GM12878 (cell line): ENCODE measurements around the gene KIRREL2. TPM values are rescaled to one million over a fixed set of nuclear protein-coding genes. Genes with fewer than 3 reads are reported as not detected.

Experiments
- ATAC-seq: fragments of 200-7000 bp; cut with Tn5 transposase; 3 replicates; pipeline ENCODE4 v1.9.1; 2020; ENCODE audit warnings: mild to moderate bottlenecking, moderate library complexity
- BruUV-seq: library from RNA; stranded (reverse); fragments of 400-500 nt; replicated peaks from 2 replicates; lab custom pipeline; 2021; lab: Mats Ljungman, UMichigan
- CTCF ChIA-PET: fragments of 300-600 bp; sonication (Branson Sonifier 250); formaldehyde crosslinking; extraction: SDS; loops from one replicate; lab custom pipeline; 2021; ENCODE audit warnings: inconsistent platforms; lab: Yijun Ruan, JAX
- POLR2A ChIA-PET: fragments of 350-600 bp; formaldehyde crosslinking; extraction: SDS; loops from one replicate; lab custom pipeline; 2021; ENCODE audit warnings: inconsistent platforms; lab: Charles Lee
- RAD21 ChIA-PET: fragments of 300-600 bp; sonication (Branson Sonifier 250); formaldehyde crosslinking; loops from one replicate; lab custom pipeline; 2023; ENCODE audit warnings: antibody characterized with exemption; ENCODE audit not compliant: unreplicated experiment; lab: Charles Lee
- SMC1A ChIA-PET: fragments of 300-600 bp; sonication (Branson Sonifier 250); formaldehyde crosslinking; loops from one replicate; lab custom pipeline; 2023; ENCODE audit not compliant: unreplicated experiment, uncharacterized antibody; lab: Charles Lee
- DNase-seq: peaks from one replicate; pipeline ENCODE4 v3.0.0-alpha.2; 2011; ENCODE audit warnings: low read depth, low spot score
- FAIRE-seq: peaks from 3 replicates; lab custom pipeline; 2011; peaks lifted over from hg19 to GRCh38; lab: Jason Lieb, UNC
- H2AFZ ChIP-seq: 2 replicates; pipeline ENCODE4 v1.6.0; 2011; ENCODE audit warnings: low read depth, low read length, control low read depth; ENCODE audit not compliant: control insufficient read depth
- H3K27ac ChIP-seq: 2 replicates; pipeline ENCODE4 v1.5.1; 2011; ENCODE audit warnings: control low read depth; ENCODE audit not compliant: control insufficient read depth, insufficient read depth
- H3K27me3 ChIP-seq, 2 experiments: replicated peaks in 1 of 2; 2 replicates each; pipeline versions ENCODE4 v1.6.0 to v1.6.1; 2011; ENCODE audit warnings: low read length in 1 of 2; ENCODE audit not compliant: control insufficient read depth in 2 of 2, insufficient read depth in 2 of 2
- H3K36me3 ChIP-seq, 2 experiments: 2 replicates each; pipeline ENCODE4 v1.5.1; 2011; ENCODE audit warnings: low read length in 1 of 2; ENCODE audit not compliant: control insufficient read depth in 2 of 2, insufficient read depth in 2 of 2
- H3K4me1 ChIP-seq: 2 replicates; pipeline ENCODE4 v1.6.1; 2011; ENCODE audit warnings: mild to moderate bottlenecking, low read length, moderate library complexity, mixed read lengths; ENCODE audit not compliant: control insufficient read depth, insufficient read depth
- H3K4me2 ChIP-seq: 2 replicates; pipeline ENCODE4 v1.6.0; 2011; ENCODE audit warnings: control low read depth; ENCODE audit not compliant: control insufficient read depth, insufficient read depth
- H3K4me3 ChIP-seq: fragments of 200-600 bp; sonication (generic); 2 replicates; pipeline ENCODE4 v1.5.1; 2016
- H3K79me2 ChIP-seq: 2 replicates; pipeline ENCODE4 v1.6.0; 2011; ENCODE audit warnings: low read length; ENCODE audit not compliant: control insufficient read depth, insufficient read depth
- H3K9ac ChIP-seq: 2 replicates; pipeline ENCODE4 v1.8.0; 2011; ENCODE audit warnings: low read length, control low read depth, mixed read lengths; ENCODE audit not compliant: control insufficient read depth, insufficient read depth
- H3K9me3 ChIP-seq: replicated peaks from 3 replicates; pipeline ENCODE4 v1.5.1; 2011; ENCODE audit warnings: mild to moderate bottlenecking, low read length; ENCODE audit not compliant: control insufficient read depth, insufficient read depth
- H4K20me1 ChIP-seq: 2 replicates; pipeline ENCODE4 v1.6.0; 2011; ENCODE audit not compliant: control insufficient read depth, insufficient read depth
- CBX5 ChIP-seq: sonication (generic); IDR thresholded peaks from 2 replicates; pipeline ENCODE4 v1.6.1; 2016; ENCODE audit warnings: low read depth, moderate library complexity, mild to moderate bottlenecking, inconsistent platforms
- E2F8 ChIP-seq: fragments of 450-650 bp; IDR thresholded peaks from 2 replicates; pipeline ENCODE4 v1.6.1; 2018; ENCODE audit warnings: mild to moderate bottlenecking, low read depth, moderate library complexity; ENCODE audit not compliant: partially characterized antibody
- IKZF2 ChIP-seq, 2 experiments: fragments of 450-650 bp; IDR thresholded peaks; 2 replicates each; pipeline ENCODE4 v1.6.1; 2017; ENCODE audit warnings: mild to moderate bottlenecking in 2 of 2, moderate library complexity in 2 of 2
- NRF1 ChIP-seq: conservative IDR thresholded peaks from 2 replicates; pipeline ENCODE4 v1.6.1; 2011; ENCODE audit warnings: mild to moderate bottlenecking, low read depth, low read length, improper control_type of control experiment
- SIX5 ChIP-seq: IDR thresholded peaks from 2 replicates; pipeline ENCODE4 v1.6.1; 2011; ENCODE audit warnings: mild to moderate bottlenecking, low read depth, low read length, moderate library complexity; ENCODE audit not compliant: severe bottlenecking
- STAT1 ChIP-seq: fragments of 450-650 bp; conservative IDR thresholded peaks from 2 replicates; pipeline ENCODE4 v1.6.1; 2014; ENCODE audit warnings: antibody characterized with exemption, mild to moderate bottlenecking
- SUPT20H ChIP-seq: IDR thresholded peaks from 2 replicates; pipeline ENCODE4 v1.6.1; 2011; ENCODE audit warnings: low read depth, mild to moderate bottlenecking, low read length, moderate library complexity, borderline replicate concordance; ENCODE audit not compliant: control insufficient read depth
- ZNF687 ChIP-seq: fragments of 450-650 bp; IDR thresholded peaks from 2 replicates; pipeline ENCODE4 v1.6.1; 2017; ENCODE audit warnings: mild to moderate bottlenecking, moderate library complexity
- WGBS: methylation state at CpG from one replicate; pipeline ENCODE4 v1.1.6; 2016; ENCODE audit warnings: low lambda C conversion rate; ENCODE audit not compliant: insufficient replicate concordance, insufficient coverage; ENCODE audit errors: missing lambda C conversion rate; 5-methylcytosine and 5-hydroxymethylcytosine counted together
- in situ Hi-C: fragments of 300-500 bp; cut with MboI; formaldehyde crosslinking; loops from 9 replicates; pipeline ENCODE4 v1.14.3; 2018; ENCODE audit warnings: mixed read lengths
- intact Hi-C: fragments of 100-400 bp; cut with micrococcal nuclease; formaldehyde crosslinking; loops from one replicate; pipeline ENCODE4 v1.14.2; 2022; ENCODE audit not compliant: unreplicated experiment
- polyA plus RNA-seq, 11 experiments: library from polyadenylated mRNA; depleted of rRNA in 4 of 11; unstranded in 6 of 11; stranded (reverse) in 5 of 11; fragments of >200 nt; fragmentation: Nextera tagmentation in 4 of 11; fragmentation: Illumina TruSeq in 1 of 11; extraction: Ambion mirVana in 4 of 11; extraction: Trizol in 1 of 11; gene quantifications; 1 replicate in 1 of 11; 2 replicates in 10 of 11; pipeline versions ENCODE4 v1.2.1 to v1.2.3, GENCODE V29; 2011 to 2016; ENCODE audit warnings: inconsistent platforms in 2 of 11, missing spikeins in 2 of 11, low read depth in 1 of 11
- total RNA-seq, 4 experiments: library from RNA; depleted of rRNA in 3 of 4; stranded (reverse); fragments of >200 nt in 3 of 4; fragmentation: Illumina TruSeq in 1 of 4; extraction: Trizol in 1 of 4; gene quantifications; 2 replicates each; pipeline versions ENCODE4 v1.2.1 to v1.2.3, GENCODE V29; 2013 to 2021

KIRREL2 gene
- total and polyA plus RNA-seq, 10 of the 15 experiments (the other 5 are each of a cell fraction or from before 2014, with no cell fraction given), result 0.03 to 0.06 TPM; not detected in 8

GRCh38 chr19:35830986-35831385, 25.7 kb upstream of the KIRREL2 start:
- no peak for DNase-seq
- no TSS peak for BruUV-seq
- in situ Hi-C loops, result no loop called here

GRCh38 chr19:35832054-35832453, 24.7 kb upstream of the KIRREL2 start:
- Histone ChIP-seq H3K27ac (no peak overlapping the region), H3K9me3 (no peaks in the 10 kb centered on the region), H3K36me3 (no peaks in the 10 kb centered on the region), H3K79me2 (no peaks in the 10 kb centered on the region), H3K4me3 (no peak overlapping the region), H4K20me1 (no peaks in the 10 kb centered on the region; the same call in 1 of the 2 replicates), H3K4me1 (no peaks in the 10 kb centered on the region), H3K4me2 (no peak overlapping the region), H3K27me3 (no peaks in the 10 kb centered on the region; a peak in 2 of 4 replicates), H2AFZ (no peak overlapping the region), H3K9ac (no peak overlapping the region)
- WGBS, result 2% methylated on average over 4 of the region's 4 CpGs
- no peak for FAIRE-seq
- intact Hi-C loops (no loop called here), in situ Hi-C loops (no loop called here)
- ChIA-PET CTCF (no interaction called here), SMC1A (no interaction called here), RAD21 (no interaction called here), POLR2A (no interaction called here)
- no peak for ATAC-seq
- BruUV-seq, result no TSS peak
- DNase-seq, result no peak
- TF ChIP-seq ZNF687 (no peak), IKZF2 (IDR thresholded peaks at IDR 0.05) (no peak), E2F8 (no peak), NRF1 (no peak), STAT1 (no peak)

More at GRCh38 chr19:35830986-35831385, 25.7 kb upstream of the KIRREL2 start:
- Histone ChIP-seq H3K27ac (no peak overlapping the region), H3K27me3 (no peaks in the 10 kb centered on the region; a peak in 2 of 4 replicates), H3K9me3 (no peaks in the 10 kb centered on the region), H3K4me2 (no peak overlapping the region), H2AFZ (no peak overlapping the region), H3K79me2 (no peaks in the 10 kb centered on the region), H4K20me1 (no peaks in the 10 kb centered on the region; the same call in 1 of the 2 replicates), H3K9ac (no peak overlapping the region), H3K36me3 (no peaks in the 10 kb centered on the region), H3K4me3 (no peak overlapping the region), H3K4me1 (no peaks in the 10 kb centered on the region)
- WGBS, result 41% methylated on average over 18 of the region's 18 CpGs
- TF ChIP-seq CBX5 (no peak), SIX5 (no peak), SUPT20H (no peak)
- ATAC-seq, result no peak
- ChIA-PET SMC1A (no interaction called here), POLR2A (no interaction called here), RAD21 (no interaction called here), CTCF (interaction anchor here (0.8 kb wide), 1 partner anchor 14 kb away, joined by 3 read pairs; no protein-coding TSS in a partner anchor)
- FAIRE-seq, result no peak
- intact Hi-C loops, result no loop called here
